Fibroblast of lung (primary cell): ENCODE measurements around the gene KIAA1671. TPM values are rescaled to one million over a fixed set of nuclear protein-coding genes. Genes with fewer than 3 reads are reported as not detected.

Experiments
- DNase-seq, 2 donors: peaks; one replicate each; pipeline versions ENCODE4 v3.0.0 to v3.0.0-alpha.2; 2010; ENCODE audit warnings: low read depth in 2 of 2
- H2AFZ ChIP-seq: 2 replicates; pipeline ENCODE4 v1.5.1; 2012; ENCODE audit warnings: low read length, control low read depth, inconsistent platforms
- H3K27ac ChIP-seq: 2 replicates; pipeline ENCODE4 v1.5.1; 2011; ENCODE audit warnings: low read length, control low read depth; ENCODE audit not compliant: insufficient read depth
- H3K27me3 ChIP-seq: 2 replicates; pipeline ENCODE4 v1.5.1; 2011; ENCODE audit warnings: mild to moderate bottlenecking, low read length; ENCODE audit not compliant: control insufficient read depth, insufficient read depth
- H3K36me3 ChIP-seq: 2 replicates; pipeline ENCODE4 v1.5.1; 2011; ENCODE audit warnings: low read length; ENCODE audit not compliant: control insufficient read depth, insufficient read depth
- H3K4me1 ChIP-seq: 2 replicates; pipeline ENCODE4 v1.5.1; 2011; ENCODE audit warnings: low read length; ENCODE audit not compliant: control insufficient read depth, insufficient read depth; ENCODE audit errors: extremely low read depth
- H3K4me2 ChIP-seq: 2 replicates; pipeline ENCODE4 v1.5.1; 2011; ENCODE audit warnings: low read length, control low read depth; ENCODE audit not compliant: insufficient read depth; ENCODE audit errors: extremely low read depth
- H3K4me3 ChIP-seq, 4 experiments: fragments of 200-600 bp in 1 of 4; sonication (generic) in 1 of 4; replicated peaks in 1 of 4; 2 replicates each; pipeline ENCODE4 v1.5.1; 2011 to 2016; ENCODE audit warnings: low read length in 4 of 4, low read depth in 3 of 4, mild to moderate bottlenecking in 3 of 4, control low read depth in 2 of 4, inconsistent platforms in 1 of 4, mixed read lengths in 1 of 4; ENCODE audit not compliant: insufficient read depth in 1 of 4; ENCODE audit errors: control extremely low read depth in 1 of 4
- H3K79me2 ChIP-seq: 2 replicates; pipeline ENCODE4 v1.5.1; 2012; ENCODE audit warnings: mild to moderate bottlenecking, low read length, inconsistent platforms; ENCODE audit not compliant: control insufficient read depth, insufficient read depth
- H3K9ac ChIP-seq: 2 replicates; pipeline ENCODE4 v1.5.1; 2011; ENCODE audit warnings: mild to moderate bottlenecking, low read length, control low read depth; ENCODE audit not compliant: insufficient read depth
- H3K9me3 ChIP-seq: 2 replicates; pipeline ENCODE4 v1.5.1; 2012; ENCODE audit warnings: low read depth, low read length; ENCODE audit not compliant: control insufficient read depth, insufficient read depth
- H4K20me1 ChIP-seq: 2 replicates; pipeline ENCODE4 v1.5.1; 2011; ENCODE audit warnings: low read length; ENCODE audit not compliant: control insufficient read depth, insufficient read depth; ENCODE audit errors: extremely low read depth
- CTCF ChIP-seq, 2 donors: IDR thresholded peaks in 1 of 2; conservative IDR thresholded peaks in 1 of 2; 1 replicate in 1 of 2; 2 replicates in 1 of 2; pipeline ENCODE4 v1.5.1; 2011 to 2012; ENCODE audit warnings: low read length in 2 of 2, control low read depth in 1 of 2, inconsistent platforms in 1 of 2, low read depth in 1 of 2, mild to moderate bottlenecking in 1 of 2
- EZH2 ChIP-seq: IDR thresholded peaks from 2 replicates; pipeline ENCODE4 v1.5.1; 2012; ENCODE audit warnings: low read length, control low read depth, mild to moderate bottlenecking; ENCODE audit errors: missing control alignments
- polyA plus RNA-seq, 2 donors: library from polyadenylated mRNA; depleted of rRNA in 1 of 2; stranded (reverse) in 1 of 2; unstranded in 1 of 2; fragments of >200 nt; gene quantifications; 2 replicates each; pipeline ENCODE4 v1.2.1, GENCODE V29; 2011 to 2012; ENCODE audit warnings: missing spikeins in 1 of 2
- total RNA-seq: library from RNA; depleted of rRNA; stranded (reverse); fragments of >200 nt; gene quantifications from 2 replicates; pipeline ENCODE4 v1.2.1, GENCODE V29; 2014

KIAA1671 gene
- total and polyA plus RNA-seq, 2 donors (not counting 1 experiment from before 2014, with no cell fraction given), result 0.34 to 1.3 TPM

GRCh38 chr22:24975125-24975640 is 22.7 kb downstream of the KIAA1671 start:
- no peak overlapping the region for H3K4me3 ChIP-seq
- no peaks in the 10 kb centered on the region for H3K9me3 ChIP-seq
- DNase-seq, result no peak
- H3K79me2 ChIP-seq, result no peaks in the 10 kb centered on the region
- no peak overlapping the region for H3K4me2 ChIP-seq
- no peaks in the 10 kb centered on the region for H3K27me3 ChIP-seq
- no peaks in the 10 kb centered on the region for H3K36me3 ChIP-seq
- no peaks in the 10 kb centered on the region for H4K20me1 ChIP-seq
- no peak overlapping the region for H3K27ac ChIP-seq
- H2AFZ ChIP-seq, result no peak overlapping the region
- no peak overlapping the region for H3K9ac ChIP-seq
- no peaks in the 10 kb centered on the region for H3K4me1 ChIP-seq
- TF ChIP-seq EZH2 (no peak), CTCF (conservative IDR thresholded peaks at IDR 0.05 in 1 of 2, IDR thresholded peaks at IDR 0.05 in 1 of 2; ENCODE audit: low read depth in 1 of 2, low read length in 2 of 2) (no peak)

GRCh38 chr22:24975813-24976341 is 23.4 kb downstream of the KIAA1671 start:
- DNase-seq, result peak in 1 of 2 donors; percentile 44
- Histone ChIP-seq H3K27ac (no peak overlapping the region), H3K4me2 (no peak overlapping the region), H3K27me3 (no peaks in the 10 kb centered on the region), H3K36me3 (no peaks in the 10 kb centered on the region), H4K20me1 (no peaks in the 10 kb centered on the region), H3K4me1 (no peaks in the 10 kb centered on the region), H3K79me2 (no peaks in the 10 kb centered on the region), H3K9me3 (no peaks in the 10 kb centered on the region), H3K9ac (no peak overlapping the region), H3K4me3 (no peak overlapping the region), H2AFZ (no peak overlapping the region)
- TF ChIP-seq EZH2 (no peak), CTCF (conservative IDR thresholded peaks at IDR 0.05 in 1 of 2, IDR thresholded peaks at IDR 0.05 in 1 of 2; ENCODE audit: low read depth in 1 of 2, low read length in 2 of 2) (no peak)

GRCh38 chr22:24976442-24977218 is 24.1 kb downstream of the KIAA1671 start:
- H3K4me2 ChIP-seq, result no peak overlapping the region
- no peaks in the 10 kb centered on the region for H3K27me3 ChIP-seq
- H3K79me2 ChIP-seq, result no peaks in the 10 kb centered on the region
- H2AFZ ChIP-seq, result no peak overlapping the region
- no peaks in the 10 kb centered on the region for H3K4me1 ChIP-seq
- no peaks in the 10 kb centered on the region for H3K36me3 ChIP-seq
- H3K4me3 ChIP-seq, result no peak overlapping the region
- no peak overlapping the region for H3K27ac ChIP-seq
- H4K20me1 ChIP-seq, result no peaks in the 10 kb centered on the region
- TF ChIP-seq CTCF (conservative IDR thresholded peaks at IDR 0.05 in 1 of 2, IDR thresholded peaks at IDR 0.05 in 1 of 2; ENCODE audit: low read depth in 1 of 2, low read length in 2 of 2) (no peak), EZH2 (no peak)
- H3K9me3 ChIP-seq, result no peaks in the 10 kb centered on the region
- no peak for DNase-seq
- no peak overlapping the region for H3K9ac ChIP-seq
